ENCODE results near the gene FXR2. TPM values are rescaled to one million over a fixed set of nuclear protein-coding genes. Genes with fewer than 3 reads are reported as not detected.
A peak's percentile ranks its signal among the peaks of the same experiment; 100 is the strongest.

The FXR2 gene
- total and polyA plus RNA-seq, 9 of the 15 experiments (the other 6 are each of a cell fraction or from before 2014, with no cell fraction given) = 2.0 to 49.3 (median 24.5) TPM

- TF ChIP-seq ZNF740 (CRISPR knock-in tag; IDR thresholded peaks at IDR 0.05) (peak; percentile 94), ZNF740 (tag; IDR thresholded peaks at IDR 0.05) (peak in 1 of 2 experiments; percentile 88; a peak in 2 of 4 replicates), TSHZ1 (CRISPR knock-in tag; IDR thresholded peaks at IDR 0.05) (no peak), MYNN (IDR thresholded peaks at IDR 0.05) (no peak), MYNN (CRISPR knock-in tag; IDR thresholded peaks at IDR 0.05) (no peak), DPF2 (IDR thresholded peaks at IDR 0.05) (peak; percentile 52), SMARCE1 (IDR thresholded peaks at IDR 0.05) (no peak), PHF8 (IDR thresholded peaks at IDR 0.05; ENCODE audit: borderline replicate concordance, low read length) (peak; percentile 62; the same call in 1 of the 2 replicates), MBD2 (IDR thresholded peaks at IDR 0.05; ENCODE audit: borderline replicate concordance, low read depth) (0 out of 2 replicates have a peak, but pooled peaks have one; percentile 18), NCOR1 (IDR thresholded peaks at IDR 0.05) (peak; percentile 63), RBFOX2 (IDR thresholded peaks at IDR 0.05; ENCODE audit: low read depth, low read length) (peak; percentile 72), ZBTB33 (CRISPR knock-in tag; IDR thresholded peaks at IDR 0.05) (no peak), ZNF280B (CRISPR knock-in tag; IDR thresholded peaks at IDR 0.05) (no peak), HEY1 (CRISPR knock-in tag; IDR thresholded peaks at IDR 0.05; ENCODE audit: borderline replicate concordance) (no peak), SMARCB1 (IDR thresholded peaks at IDR 0.05; ENCODE audit: insufficient read length, low read depth) (no peak), CBFA2T2 (conservative IDR thresholded peaks at IDR 0.05) (peak; percentile 69), PKNOX1 (IDR thresholded peaks at IDR 0.05) (0 out of 2 replicates have a peak, but pooled peaks have one; percentile 44), TCF3 (CRISPR knock-in tag; IDR thresholded peaks at IDR 0.05) (peak; percentile 49; the same call in 1 of the 2 replicates), CXXC5 (CRISPR knock-in tag; IDR thresholded peaks at IDR 0.05) (0 out of 2 replicates have a peak, but pooled peaks have one; percentile 28), ZBTB7A (IDR thresholded peaks at IDR 0.05; ENCODE audit: borderline replicate concordance, control insufficient read depth, low read depth, low read length) (peak; percentile 63; the same call in 1 of the 2 replicates)
These were observed 35.9 kb upstream of the FXR2 start, which contains the start of gene ATP1B2 (continued) for GRCh38 chr17:7650509-7651096.

Measured in K562 (cell line).